Astrocyte of the spinal cord (primary cell): ENCODE data around the gene FOXR1.
"Not testable (repeated sequence)": the region's sequence is repeated elsewhere in the genome, so short reads cannot be mapped to it uniquely, and the experiment has no call there.

Experiments used
- DNase-seq: peaks from one replicate; pipeline ENCODE4 v3.0.0; 2011; ENCODE audit warnings: low read depth, low spot score
- H3K4me3 ChIP-seq: 2 replicates; pipeline ENCODE4 v1.5.1; 2011; ENCODE audit warnings: low read depth, mild to moderate bottlenecking, low read length, moderate library complexity
- in situ Hi-C: cut with HindIII; loops from 2 replicates; pipeline ENCODE4 v1.10.0; 2017; ENCODE audit warnings: low sequenced_read_pairs
- TF ChIP-seq, protein P1 (sequence below): IDR thresholded peaks from 2 replicates; pipeline ENCODE4 v1.5.1; 2012; ENCODE audit warnings: low read depth, mild to moderate bottlenecking, low read length, inconsistent platforms

Gene FOXR1

DNA sequence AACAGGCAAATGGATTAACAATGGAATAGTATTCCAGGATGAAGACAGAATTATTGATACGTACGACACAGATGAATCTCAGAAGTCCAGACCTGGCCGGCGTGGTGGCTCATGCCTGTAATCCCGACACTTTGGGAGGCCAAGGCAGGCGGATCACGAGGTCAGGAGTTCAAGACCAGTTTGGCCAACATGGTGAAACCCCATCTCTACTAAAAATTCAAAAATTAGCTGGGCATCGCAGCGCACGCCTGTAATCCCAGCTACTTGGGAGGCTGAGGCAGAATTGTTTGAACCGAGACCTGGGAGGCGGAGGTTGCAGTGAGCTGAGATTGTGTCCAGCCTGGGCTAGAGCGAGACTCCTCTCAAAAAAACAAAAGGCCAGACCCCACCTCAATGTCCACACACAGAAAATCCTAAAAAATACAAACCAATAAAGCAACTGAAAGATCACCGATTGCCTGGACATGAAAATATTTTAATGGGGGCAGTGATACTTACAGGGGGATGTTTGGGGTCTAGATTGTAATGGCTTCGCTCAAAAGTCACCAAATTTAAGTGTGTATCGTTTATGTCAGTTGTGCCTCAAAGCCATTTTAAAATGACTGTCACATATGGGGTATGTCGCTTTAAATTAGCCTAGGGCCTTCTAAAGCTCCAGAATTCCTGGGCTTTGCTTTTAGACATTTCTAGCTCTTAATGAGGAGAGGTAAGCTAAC, 42.8 kb downstream of the FOXR1 start:
- TF ChIP-seq, protein P1, sequence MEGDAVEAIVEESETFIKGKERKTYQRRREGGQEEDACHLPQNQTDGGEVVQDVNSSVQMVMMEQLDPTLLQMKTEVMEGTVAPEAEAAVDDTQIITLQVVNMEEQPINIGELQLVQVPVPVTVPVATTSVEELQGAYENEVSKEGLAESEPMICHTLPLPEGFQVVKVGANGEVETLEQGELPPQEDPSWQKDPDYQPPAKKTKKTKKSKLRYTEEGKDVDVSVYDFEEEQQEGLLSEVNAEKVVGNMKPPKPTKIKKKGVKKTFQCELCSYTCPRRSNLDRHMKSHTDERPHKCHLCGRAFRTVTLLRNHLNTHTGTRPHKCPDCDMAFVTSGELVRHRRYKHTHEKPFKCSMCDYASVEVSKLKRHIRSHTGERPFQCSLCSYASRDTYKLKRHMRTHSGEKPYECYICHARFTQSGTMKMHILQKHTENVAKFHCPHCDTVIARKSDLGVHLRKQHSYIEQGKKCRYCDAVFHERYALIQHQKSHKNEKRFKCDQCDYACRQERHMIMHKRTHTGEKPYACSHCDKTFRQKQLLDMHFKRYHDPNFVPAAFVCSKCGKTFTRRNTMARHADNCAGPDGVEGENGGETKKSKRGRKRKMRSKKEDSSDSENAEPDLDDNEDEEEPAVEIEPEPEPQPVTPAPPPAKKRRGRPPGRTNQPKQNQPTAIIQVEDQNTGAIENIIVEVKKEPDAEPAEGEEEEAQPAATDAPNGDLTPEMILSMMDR, result no peak
- in situ Hi-C loops, result no loop called here
- no peak for DNase-seq
- H3K4me3 ChIP-seq, result no peak overlapping the region

DNA sequence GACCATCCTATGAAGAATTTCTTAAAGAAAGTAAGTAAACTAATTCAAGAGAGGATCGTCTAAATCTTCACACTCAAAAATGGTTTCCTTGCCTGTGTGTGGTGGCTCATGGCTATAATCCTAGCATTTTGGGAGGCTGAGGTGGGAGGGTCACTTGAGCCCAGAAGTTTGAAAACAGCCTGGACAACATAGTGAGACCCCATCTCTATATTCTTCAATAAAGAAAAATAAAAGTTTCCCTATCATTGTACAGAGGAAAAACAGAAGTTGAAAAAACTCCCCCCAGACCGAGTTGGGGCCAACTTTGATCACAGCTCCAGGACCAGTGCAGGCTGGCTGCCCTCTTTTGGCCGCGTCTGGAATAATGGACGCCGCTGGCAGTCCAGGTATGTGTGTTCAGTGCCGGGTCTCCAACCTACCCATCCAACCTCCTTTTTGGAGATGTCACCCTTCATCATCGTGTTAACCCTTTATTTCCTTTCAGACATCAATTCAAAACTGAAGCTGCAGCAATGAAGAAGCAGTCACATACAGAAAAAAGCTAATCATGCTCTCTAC, 43.6 kb downstream of the FOXR1 start:
- in situ Hi-C loops, result no loop called here

DNA sequence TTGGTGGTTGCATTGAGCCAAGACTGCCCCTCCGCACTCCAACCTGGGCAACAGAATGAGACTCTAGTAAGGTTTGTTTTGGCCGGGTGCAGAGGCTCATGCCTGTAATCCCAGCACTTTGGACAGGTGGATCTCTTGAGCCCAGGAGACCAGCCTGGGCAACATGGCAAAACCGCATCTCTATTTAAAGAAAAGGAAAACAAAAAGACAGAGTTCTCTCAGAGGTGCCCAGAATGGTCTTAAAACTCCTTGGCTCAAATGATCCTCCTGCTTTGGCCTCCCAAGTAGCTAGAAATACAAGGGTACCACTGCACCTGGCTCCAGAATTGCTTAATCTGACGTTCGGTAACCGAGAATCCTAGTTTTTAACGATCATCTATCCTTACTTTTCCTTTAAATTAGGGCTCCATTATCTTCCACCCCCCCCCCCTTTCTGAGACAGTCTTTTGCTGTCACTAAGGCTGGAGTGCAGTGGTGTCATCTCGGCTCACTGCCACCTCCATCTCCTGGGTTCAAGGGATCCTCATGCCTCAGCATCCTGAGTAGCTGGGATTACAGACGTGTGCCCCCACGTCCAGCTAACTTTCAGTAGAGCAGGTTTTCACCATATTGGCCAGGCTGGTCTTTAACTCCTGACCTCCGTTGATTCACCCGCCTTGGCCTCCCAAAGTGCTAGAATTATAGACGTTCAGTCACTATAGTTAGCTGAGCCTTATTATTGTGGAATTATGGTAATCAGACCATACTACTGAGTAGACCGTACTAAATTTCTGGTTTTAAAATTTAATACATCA, 44.9 kb downstream of the FOXR1 start:
- in situ Hi-C loops, result no loop called here
- TF ChIP-seq, protein P1, result no peak
- no peak for DNase-seq
- peak overlapping the region; percentile 90 for H3K4me3 ChIP-seq

More for the DNA sequence above, 43.6 kb downstream of the FOXR1 start:
- no peak overlapping the region for H3K4me3 ChIP-seq
- DNase-seq, result no peak
- TF ChIP-seq, protein P1, result peak; percentile 7

DNA sequence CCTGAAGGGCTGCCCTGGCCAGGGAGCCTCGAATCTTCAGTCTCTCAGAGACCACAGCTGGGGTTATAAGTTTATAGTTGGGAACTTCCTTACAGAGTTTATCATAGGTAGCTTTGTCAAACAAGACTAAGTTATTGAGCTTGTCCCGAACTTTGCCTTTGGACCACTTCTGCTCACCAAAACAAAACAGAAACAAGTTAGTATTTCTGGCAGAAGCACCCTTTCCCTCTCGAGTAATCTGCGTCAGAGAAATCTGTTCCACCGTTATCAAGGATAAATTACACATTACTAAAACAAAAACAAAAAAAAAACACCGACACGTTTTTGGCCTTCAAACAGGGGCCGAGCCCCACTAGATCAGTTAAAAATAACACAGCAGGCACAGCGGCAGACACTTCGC, 45.8 kb downstream of the FOXR1 start:
- H3K4me3 ChIP-seq, result peak overlapping the region; percentile 90

DNA sequence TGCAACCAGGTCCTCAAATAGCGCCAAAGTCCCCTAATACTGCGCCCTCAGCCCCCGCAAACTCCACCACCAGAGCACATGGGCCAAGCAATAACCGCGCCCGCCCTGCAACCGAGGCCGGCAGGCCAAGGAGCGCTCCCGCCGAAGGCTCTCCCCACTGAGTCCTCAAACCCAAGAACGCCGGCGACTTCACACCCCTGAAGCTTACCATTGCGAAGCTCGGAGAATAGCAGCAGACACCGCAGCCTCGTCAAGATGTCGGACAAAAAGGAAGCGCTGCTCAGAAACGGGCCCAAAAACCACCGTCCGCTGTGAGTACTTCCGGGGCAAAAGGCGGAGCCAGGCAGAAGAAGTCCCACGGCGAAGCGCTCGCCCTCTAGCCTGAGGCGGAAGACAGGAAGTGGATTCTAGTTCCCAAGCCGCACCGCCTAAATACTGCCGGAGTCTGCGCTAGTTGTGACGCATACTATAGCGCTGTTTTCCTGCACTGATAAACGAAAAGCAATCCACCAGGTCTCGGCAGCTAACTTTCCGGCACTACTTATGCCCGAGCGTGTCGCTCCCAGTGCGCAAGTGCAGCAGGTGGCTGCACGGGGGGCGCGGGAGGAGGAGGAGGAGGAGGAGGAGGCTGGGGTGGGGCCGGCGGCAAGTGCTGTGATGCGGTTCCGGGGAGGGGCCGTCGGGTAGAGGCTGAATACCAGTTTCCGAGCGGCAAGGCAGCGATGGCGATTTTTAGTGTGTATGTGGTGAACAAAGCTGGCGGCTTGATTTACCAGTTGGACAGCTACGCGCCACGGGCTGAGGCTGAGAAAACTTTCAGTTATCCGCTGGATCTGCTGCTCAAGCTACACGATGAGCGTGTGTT, 46.7 kb downstream of the FOXR1 start, which contains the start of the genes RPS25 and TRAPPC4:
RPS25 (minus strand) TSS at position 270 of the 865 bp plus-strand sequence; CDS start at position 211, 59 bp downstream.
TRAPPC4 (plus strand) TSS at position 693 of the 865 bp plus-strand sequence; CDS start at position 723, 30 bp downstream.
- DNase-seq, result peak; percentile 97
- in situ Hi-C loops, result no loop called here
- TF ChIP-seq, protein P1, result no peak
- H3K4me3 ChIP-seq, result peak within 1 kb of the TSS; percentile 90

More for the DNA sequence above, 45.8 kb downstream of the FOXR1 start:
- DNase-seq, in situ Hi-C loops: not testable (repeated sequence)

DNA sequence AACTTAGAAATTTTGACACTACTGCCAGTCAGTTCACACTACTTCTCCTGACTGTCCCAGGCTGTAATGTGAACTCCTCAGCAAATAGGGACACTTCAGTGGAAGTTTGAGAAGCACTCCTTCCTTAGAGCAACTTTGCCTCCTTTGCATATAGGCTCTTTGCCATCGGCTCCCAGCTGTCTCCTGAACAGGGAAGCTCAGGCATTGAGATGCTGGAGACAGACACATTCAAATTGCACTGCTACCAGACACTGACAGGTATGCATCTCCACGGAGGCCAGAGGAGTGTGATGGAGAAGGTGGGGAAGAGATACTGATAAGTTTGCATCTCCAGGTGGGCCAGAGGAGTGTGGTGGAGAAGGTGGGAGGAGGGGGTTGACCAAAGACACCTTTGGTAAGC, 48.4 kb downstream of the FOXR1 start:
- DNase-seq, result no peak
- in situ Hi-C loops, result no loop called here
- peak overlapping the region; percentile 90 for H3K4me3 ChIP-seq
- TF ChIP-seq, protein P1, result no peak
